ENCODE results near the gene PIGW.

PIGW gene

DNA sequence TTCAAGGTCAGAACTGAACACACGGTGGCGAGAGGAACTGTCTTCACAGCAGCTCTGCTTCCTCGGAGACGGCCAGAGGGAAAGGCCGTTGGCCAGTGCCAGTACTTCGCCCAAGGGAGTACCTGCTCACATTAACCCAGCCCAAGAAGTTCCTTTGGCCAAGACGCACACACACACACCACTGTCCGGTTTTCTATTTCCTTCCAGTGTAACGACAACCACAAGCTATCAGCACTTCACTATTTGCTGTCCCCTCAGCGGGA, 9.2 kb downstream of the PIGW start:
- TF ChIP-seq, protein P1, sequence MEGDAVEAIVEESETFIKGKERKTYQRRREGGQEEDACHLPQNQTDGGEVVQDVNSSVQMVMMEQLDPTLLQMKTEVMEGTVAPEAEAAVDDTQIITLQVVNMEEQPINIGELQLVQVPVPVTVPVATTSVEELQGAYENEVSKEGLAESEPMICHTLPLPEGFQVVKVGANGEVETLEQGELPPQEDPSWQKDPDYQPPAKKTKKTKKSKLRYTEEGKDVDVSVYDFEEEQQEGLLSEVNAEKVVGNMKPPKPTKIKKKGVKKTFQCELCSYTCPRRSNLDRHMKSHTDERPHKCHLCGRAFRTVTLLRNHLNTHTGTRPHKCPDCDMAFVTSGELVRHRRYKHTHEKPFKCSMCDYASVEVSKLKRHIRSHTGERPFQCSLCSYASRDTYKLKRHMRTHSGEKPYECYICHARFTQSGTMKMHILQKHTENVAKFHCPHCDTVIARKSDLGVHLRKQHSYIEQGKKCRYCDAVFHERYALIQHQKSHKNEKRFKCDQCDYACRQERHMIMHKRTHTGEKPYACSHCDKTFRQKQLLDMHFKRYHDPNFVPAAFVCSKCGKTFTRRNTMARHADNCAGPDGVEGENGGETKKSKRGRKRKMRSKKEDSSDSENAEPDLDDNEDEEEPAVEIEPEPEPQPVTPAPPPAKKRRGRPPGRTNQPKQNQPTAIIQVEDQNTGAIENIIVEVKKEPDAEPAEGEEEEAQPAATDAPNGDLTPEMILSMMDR (IDR thresholded peaks at IDR 0.05; ENCODE audit: insufficient read depth, low read length, poor library complexity, severe bottlenecking): peak; percentile 20
- H3K4me3 ChIP-seq (replicated peaks; ENCODE audit: low read depth, low read length): peak overlapping the region; percentile 81
- DNase-seq (ENCODE audit: extremely low read depth, insufficient read length): no peak
- no peaks in the 10 kb centered on the region for H3K36me3 ChIP-seq (ENCODE audit: control insufficient read depth, insufficient read depth, low read length)
- no peaks in the 10 kb centered on the region for H3K27me3 ChIP-seq (replicated peaks; ENCODE audit: control insufficient read depth, insufficient read depth, low read length)

- TF ChIP-seq, protein P1 (IDR thresholded peaks at IDR 0.05; ENCODE audit: insufficient read depth, low read length, poor library complexity, severe bottlenecking): no peak
These were observed 9.7 kb downstream of the PIGW start, which contains the start of gene GGNBP2 for GRCh38 chr17:36544307-36545076. Gene GGNBP2, plus strand, starts transcription at chr17:36544919. Its CDS starts 806 bp downstream, at chr17:36545725.

DNA sequence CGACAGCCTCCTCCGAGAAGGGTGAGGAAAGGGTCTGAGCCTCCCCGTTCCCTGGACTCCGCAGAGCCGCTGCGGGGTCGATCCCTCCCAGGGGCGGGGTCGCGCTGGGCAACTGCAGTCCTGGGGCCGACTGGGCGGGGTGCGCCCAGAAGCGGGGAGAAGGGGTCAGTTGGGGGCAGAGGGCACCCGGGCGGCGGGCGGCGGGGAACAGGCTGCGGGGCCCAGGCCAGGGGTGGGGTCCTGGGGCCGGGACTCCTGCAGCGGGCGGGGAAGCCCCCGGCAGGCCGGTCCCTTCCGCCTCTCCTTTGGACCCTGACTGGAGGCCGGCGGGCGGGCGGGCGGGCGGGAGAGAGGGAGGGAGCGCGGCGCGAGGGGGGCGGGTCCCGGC, 10.3 kb downstream of the PIGW start:
- Histone ChIP-seq H3K27me3 (replicated peaks; ENCODE audit: control insufficient read depth, insufficient read depth, low read length) (no peaks in the 10 kb centered on the region), H3K36me3 (ENCODE audit: control insufficient read depth, insufficient read depth, low read length) (no peaks in the 10 kb centered on the region), H3K4me3 (replicated peaks; ENCODE audit: low read depth, low read length) (peak overlapping the region; percentile 81)
- DNase-seq (ENCODE audit: extremely low read depth, insufficient read length): no peak
- TF ChIP-seq, protein P1 (IDR thresholded peaks at IDR 0.05; ENCODE audit: insufficient read depth, low read length, poor library complexity, severe bottlenecking): no peak

More at GRCh38 chr17:36544307-36545076, 9.7 kb downstream of the PIGW start, which contains the start of gene GGNBP2:
- no peaks in the 10 kb centered on the region for H3K27me3 ChIP-seq (replicated peaks; ENCODE audit: control insufficient read depth, insufficient read depth, low read length)
- H3K4me3 ChIP-seq (replicated peaks; ENCODE audit: low read depth, low read length): peak within 1 kb of the TSS; percentile 81
- H3K36me3 ChIP-seq (ENCODE audit: control insufficient read depth, insufficient read depth, low read length): no peaks in the 10 kb centered on the region
- peak; percentile 94 for DNase-seq (ENCODE audit: extremely low read depth, insufficient read length)

DNA sequence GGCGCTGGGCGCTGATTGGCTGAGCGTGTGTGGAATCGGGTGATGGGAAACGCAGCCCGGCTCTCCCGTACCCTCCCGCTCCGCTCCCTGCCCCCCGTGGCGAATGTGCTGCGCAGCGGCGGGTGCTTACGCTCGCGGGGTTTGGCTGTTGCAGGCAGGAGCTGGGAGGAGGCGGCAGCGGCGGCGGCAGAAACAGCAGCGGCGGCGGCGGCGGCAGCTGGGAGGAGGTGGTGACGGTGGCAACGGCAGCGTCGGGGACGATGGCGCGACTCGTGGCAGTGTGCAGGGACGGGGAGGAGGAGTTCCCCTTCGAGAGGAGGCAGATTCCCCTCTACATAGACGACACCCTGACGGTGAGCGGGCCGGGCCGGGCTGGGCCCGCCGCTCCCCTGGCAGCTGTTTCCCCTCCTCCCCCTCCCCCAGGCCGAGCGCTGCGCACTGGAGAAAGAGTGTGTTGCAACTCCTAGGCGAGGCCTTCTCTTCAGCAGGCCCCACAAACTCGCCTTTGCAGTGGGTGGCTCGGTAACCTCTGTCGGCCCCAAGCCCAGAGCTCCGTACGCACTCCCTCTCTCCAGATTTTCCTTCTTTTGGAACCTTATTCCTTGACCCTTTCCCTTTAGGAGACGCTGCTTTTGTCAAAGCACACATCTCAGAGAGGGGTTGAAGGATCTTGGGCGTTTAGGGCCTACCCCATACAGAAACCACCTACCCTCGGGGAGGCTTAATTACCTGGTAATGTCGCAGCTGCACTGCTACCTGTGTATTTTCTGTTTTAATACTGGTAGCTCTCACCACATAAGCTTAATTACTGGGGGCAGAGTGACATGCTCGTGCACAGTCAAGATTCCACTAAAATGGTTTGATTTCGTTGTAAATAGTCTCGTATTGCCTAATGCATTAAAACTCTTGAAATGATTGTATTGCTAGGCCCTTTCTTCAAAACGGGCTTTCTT, 11.0 kb downstream of the PIGW start:
- Histone ChIP-seq H3K36me3 (ENCODE audit: control insufficient read depth, insufficient read depth, low read length) (no peaks in the 10 kb centered on the region), H3K4me3 (replicated peaks; ENCODE audit: low read depth, low read length) (peak overlapping the region; percentile 81), H3K27me3 (replicated peaks; ENCODE audit: control insufficient read depth, insufficient read depth, low read length) (no peaks in the 10 kb centered on the region)
- TF ChIP-seq, protein P1 (IDR thresholded peaks at IDR 0.05; ENCODE audit: insufficient read depth, low read length, poor library complexity, severe bottlenecking): no peak
- peak; percentile 99 for DNase-seq (ENCODE audit: extremely low read depth, insufficient read length)

DNA sequence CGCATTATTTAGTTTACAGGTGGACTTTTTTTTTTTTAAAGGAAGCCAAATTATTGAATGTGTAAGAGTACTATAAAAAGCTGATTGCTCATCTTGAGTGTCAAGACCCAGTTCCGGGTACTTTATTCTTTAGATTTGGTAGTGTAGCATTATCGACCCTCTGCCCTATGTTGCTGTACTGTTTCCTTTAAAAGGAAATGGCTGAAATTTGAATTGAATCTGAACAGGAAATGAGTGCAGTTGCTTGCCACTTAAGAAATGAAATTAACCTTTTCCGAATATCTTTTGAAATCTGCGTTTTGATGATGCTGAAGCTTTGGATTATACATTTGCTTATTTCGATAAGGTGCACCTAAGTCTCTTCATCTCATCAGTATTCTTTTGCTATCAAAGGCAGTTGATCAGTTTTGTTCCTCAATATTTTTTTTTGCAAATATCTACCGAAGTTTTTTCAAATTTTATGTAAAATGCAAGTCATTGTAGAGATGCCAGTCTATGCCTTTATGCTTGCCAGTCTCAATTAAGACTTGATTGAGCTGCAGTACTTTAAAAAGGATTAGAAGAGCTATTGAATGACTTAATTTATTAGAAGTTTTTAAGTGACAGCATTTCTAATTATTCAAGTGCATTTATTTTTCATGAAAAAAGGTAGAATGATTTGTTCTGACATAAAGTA, 11.8 kb downstream of the PIGW start:
- no peak for DNase-seq (ENCODE audit: extremely low read depth, insufficient read length)
- peak overlapping the region; percentile 81 for H3K4me3 ChIP-seq (replicated peaks; ENCODE audit: low read depth, low read length)
- TF ChIP-seq, protein P1 (IDR thresholded peaks at IDR 0.05; ENCODE audit: insufficient read depth, low read length, poor library complexity, severe bottlenecking): no peak
- no peaks in the 10 kb centered on the region for H3K36me3 ChIP-seq (ENCODE audit: control insufficient read depth, insufficient read depth, low read length)
- H3K27me3 ChIP-seq (replicated peaks; ENCODE audit: control insufficient read depth, insufficient read depth, low read length): no peaks in the 10 kb centered on the region
